ENCODE data around the gene TEX28.
"Not testable (repeated sequence)": the region's sequence is repeated elsewhere in the genome, so short reads cannot be mapped to it uniquely, and the experiment has no call there.

TEX28 gene

GRCh38 chrX:154313147-154313546, 18.2 kb upstream of the TEX28 start:
- no peak for DNase-seq (ENCODE audit: low read depth)
- H3K4me3 ChIP-seq (ENCODE audit: low read depth, low read length) = no peak overlapping the region

GRCh38 chrX:154312116-154312515, 17.2 kb upstream of the TEX28 start:
- DNase-seq (ENCODE audit: low read depth) = no peak
- no peak overlapping the region for H3K4me3 ChIP-seq (ENCODE audit: low read depth, low read length)

GRCh38 chrX:154310616-154311536, 16.0 kb upstream of the TEX28 start:
- no peak overlapping the region for H3K4me3 ChIP-seq (ENCODE audit: low read depth, low read length)
- no peak for DNase-seq (ENCODE audit: low read depth)

- no peak for DNase-seq (ENCODE audit: low read depth)
- no peak overlapping the region for H3K4me3 ChIP-seq (ENCODE audit: low read depth, low read length)
Measured at GRCh38 chrX:154309041-154309775, 14.3 kb upstream of the TEX28 start.

GRCh38 chrX:154308108-154308946, 13.4 kb upstream of the TEX28 start:
- DNase-seq (ENCODE audit: low read depth) = no peak
- H3K4me3 ChIP-seq (ENCODE audit: low read depth, low read length) = no peak overlapping the region

GRCh38 chrX:154307202-154307601, 12.3 kb upstream of the TEX28 start:
- no peak overlapping the region for H3K4me3 ChIP-seq (ENCODE audit: low read depth, low read length)

GRCh38 chrX:154305541-154306205, 10.7 kb upstream of the TEX28 start:
- no peak overlapping the region for H3K4me3 ChIP-seq (ENCODE audit: low read depth, low read length)
- DNase-seq (ENCODE audit: low read depth) = no peak

More at GRCh38 chrX:154307202-154307601, 12.3 kb upstream of the TEX28 start:
- DNase-seq (ENCODE audit: low read depth) = no peak

- no peak overlapping the region for H3K4me3 ChIP-seq (ENCODE audit: low read depth, low read length)
- DNase-seq (ENCODE audit: low read depth) = no peak
Measured at GRCh38 chrX:154304846-154305245, 9.9 kb upstream of the TEX28 start.

GRCh38 chrX:154303476-154303875, 8.6 kb upstream of the TEX28 start:
- H3K4me3 ChIP-seq (ENCODE audit: low read depth, low read length) = no peak overlapping the region
- no peak for DNase-seq (ENCODE audit: low read depth)

GRCh38 chrX:154302998-154303397, 8.1 kb upstream of the TEX28 start:
- not testable (repeated sequence) for DNase-seq (ENCODE audit: low read depth); H3K4me3 ChIP-seq (ENCODE audit: low read depth, low read length)

- DNase-seq (ENCODE audit: low read depth) = no peak
- H3K4me3 ChIP-seq (ENCODE audit: low read depth, low read length) = no peak overlapping the region
Measured at GRCh38 chrX:154300816-154301215, 5.9 kb upstream of the TEX28 start.

GRCh38 chrX:154298312-154298711, 3.4 kb upstream of the TEX28 start:
- H3K4me3 ChIP-seq (ENCODE audit: low read depth, low read length) = no peak overlapping the region
- no peak for DNase-seq (ENCODE audit: low read depth)

GRCh38 chrX:154296731-154297130, 1.8 kb upstream of the TEX28 start:
- DNase-seq (ENCODE audit: low read depth) = no peak
- H3K4me3 ChIP-seq (ENCODE audit: low read depth, low read length) = no peak overlapping the region

- no peak for DNase-seq (ENCODE audit: low read depth)
- no peak within 1 kb of the TSS for H3K4me3 ChIP-seq (ENCODE audit: low read depth, low read length)
Measured at GRCh38 chrX:154295664-154296310, 863 bp upstream of the TEX28 start, which contains the start of gene TKTL1. TKTL1 (plus strand) TSS chrX:154295795; CDS start chrX:154295860, 65 bp downstream.

- H3K4me3 ChIP-seq (ENCODE audit: low read depth, low read length); DNase-seq (ENCODE audit: low read depth): not testable (repeated sequence)
Measured at GRCh38 chrX:154286406-154286805, 8.5 kb downstream of the TEX28 start.

- DNase-seq (ENCODE audit: low read depth); H3K4me3 ChIP-seq (ENCODE audit: low read depth, low read length): not testable (repeated sequence)
Measured at GRCh38 chrX:154284489-154285338, 10.2 kb downstream of the TEX28 start.

- H3K4me3 ChIP-seq (ENCODE audit: low read depth, low read length); DNase-seq (ENCODE audit: low read depth): not testable (repeated sequence)
Measured at GRCh38 chrX:154269245-154269644, 25.7 kb downstream of the TEX28 start.

GRCh38 chrX:154263072-154263471, 31.9 kb downstream of the TEX28 start:
- H3K4me3 ChIP-seq (ENCODE audit: low read depth, low read length); DNase-seq (ENCODE audit: low read depth): not testable (repeated sequence)
